NT2/D1 (cell line): ENCODE data around the gene PRICKLE2.
A peak's percentile ranks its signal among the peaks of the same experiment; 100 is the strongest.

Experiments
- DNase-seq: peaks from one replicate; pipeline ENCODE4 v3.0.0-alpha.2; 2011; ENCODE audit warnings: low read depth, low spot score
- H3K27me3 ChIP-seq: 2 replicates; pipeline ENCODE4 v1.6.0; 2011; ENCODE audit warnings: mild to moderate bottlenecking; ENCODE audit not compliant: insufficient read length, insufficient read depth
- H3K36me3 ChIP-seq: 2 replicates; pipeline ENCODE4 v1.6.1; 2011; ENCODE audit warnings: mild to moderate bottlenecking, low read length, mixed read lengths; ENCODE audit not compliant: insufficient read depth, insufficient read length
- H3K4me1 ChIP-seq: 2 replicates; pipeline ENCODE4 v1.5.1; 2011; ENCODE audit not compliant: insufficient read depth, insufficient read length
- H3K4me3 ChIP-seq: 2 replicates; pipeline ENCODE4 v1.5.1; 2011; ENCODE audit warnings: low read depth; ENCODE audit not compliant: insufficient read length
- H3K9ac ChIP-seq: 2 replicates; pipeline ENCODE4 v1.6.0; 2011; ENCODE audit warnings: low read depth; ENCODE audit not compliant: insufficient read length
- H3K9me3 ChIP-seq: 2 replicates; pipeline ENCODE4 v1.5.1; 2011; ENCODE audit warnings: mild to moderate bottlenecking, low read length; ENCODE audit not compliant: insufficient read depth
- SUZ12 ChIP-seq: IDR thresholded peaks from 2 replicates; pipeline ENCODE4 v1.6.1; 2011; ENCODE audit not compliant: insufficient read length, insufficient read depth; ENCODE audit errors: extremely low read depth
- YY1 ChIP-seq: IDR thresholded peaks from 2 replicates; pipeline ENCODE4 v1.6.1; 2011; ENCODE audit not compliant: insufficient read length, insufficient read depth
- ZNF274 ChIP-seq: IDR thresholded peaks from 2 replicates; pipeline ENCODE4 v1.6.1; 2011; ENCODE audit warnings: mild to moderate bottlenecking, low read depth, low read length

Gene PRICKLE2

GRCh38 chr3:64110071-64110470 is 115.2 kb downstream of the PRICKLE2 start:
- no peak for DNase-seq
- no peaks in the 10 kb centered on the region for H3K27me3 ChIP-seq
- peaks cover 18% of the 10 kb centered on the region; the same call in 1 of the 2 replicates for H3K9me3 ChIP-seq
- H3K4me3 ChIP-seq = no peak overlapping the region
- H3K9ac ChIP-seq = no peak overlapping the region
- H3K36me3 ChIP-seq = peaks cover 5% of the 10 kb centered on the region
- TF ChIP-seq ZNF274 (no peak), YY1 (no peak), SUZ12 (no peak)
- peaks cover 20% of the 10 kb centered on the region for H3K4me1 ChIP-seq

GRCh38 chr3:64109438-64109837 is 115.8 kb downstream of the PRICKLE2 start:
- H3K9me3 ChIP-seq = peaks cover 11% of the 10 kb centered on the region; the same call in 1 of the 2 replicates
- peak; percentile 75 for DNase-seq
- H3K4me1 ChIP-seq = peaks cover 20% of the 10 kb centered on the region
- H3K27me3 ChIP-seq = no peaks in the 10 kb centered on the region
- no peak overlapping the region for H3K9ac ChIP-seq
- peaks cover 5% of the 10 kb centered on the region for H3K36me3 ChIP-seq
- no peak overlapping the region for H3K4me3 ChIP-seq
- no peak for TF ChIP-seq YY1
- no peak for TF ChIP-seq SUZ12
- TF ChIP-seq ZNF274 = no peak

GRCh38 chr3:64108784-64109317 is 116.4 kb downstream of the PRICKLE2 start:
- peaks cover 20% of the 10 kb centered on the region for H3K4me1 ChIP-seq
- peaks cover 5% of the 10 kb centered on the region for H3K36me3 ChIP-seq
- no peak for DNase-seq
- H3K9me3 ChIP-seq = peaks cover 5% of the 10 kb centered on the region; the same call in 1 of the 2 replicates
- TF ChIP-seq YY1 (no peak), ZNF274 (no peak), SUZ12 (no peak)
- no peaks in the 10 kb centered on the region for H3K27me3 ChIP-seq
- no peak overlapping the region for H3K9ac ChIP-seq
- no peak overlapping the region for H3K4me3 ChIP-seq

GRCh38 chr3:64108231-64108630 is 117.0 kb downstream of the PRICKLE2 start:
- H3K9me3 ChIP-seq = no peaks in the 10 kb centered on the region
- H3K9ac ChIP-seq = no peak overlapping the region
- peaks cover 5% of the 10 kb centered on the region for H3K36me3 ChIP-seq
- peaks cover 20% of the 10 kb centered on the region for H3K4me1 ChIP-seq
- no peaks in the 10 kb centered on the region for H3K27me3 ChIP-seq
- H3K4me3 ChIP-seq = no peak overlapping the region
- TF ChIP-seq YY1 = no peak
- TF ChIP-seq ZNF274 = no peak
- TF ChIP-seq SUZ12 = no peak
- no peak for DNase-seq

GRCh38 chr3:64107190-64107589 is 118.1 kb downstream of the PRICKLE2 start:
- no peak for TF ChIP-seq SUZ12
- no peak for TF ChIP-seq ZNF274
- TF ChIP-seq YY1 = no peak
- no peaks in the 10 kb centered on the region for H3K27me3 ChIP-seq
- peaks cover 5% of the 10 kb centered on the region for H3K36me3 ChIP-seq
- H3K9me3 ChIP-seq = no peaks in the 10 kb centered on the region
- H3K4me3 ChIP-seq = no peak overlapping the region
- H3K4me1 ChIP-seq = peaks cover 20% of the 10 kb centered on the region
- no peak overlapping the region for H3K9ac ChIP-seq
- no peak for DNase-seq

- DNase-seq = no peak
Observed at GRCh38 chr3:64105816-64106215, 119.5 kb downstream of the PRICKLE2 start.

GRCh38 chr3:64104691-64105111 is 120.6 kb downstream of the PRICKLE2 start:
- H3K27me3 ChIP-seq = no peaks in the 10 kb centered on the region
- no peak for TF ChIP-seq SUZ12
- no peak for TF ChIP-seq YY1
- TF ChIP-seq ZNF274 = no peak
- peaks cover 12% of the 10 kb centered on the region for H3K36me3 ChIP-seq
- H3K9me3 ChIP-seq = no peaks in the 10 kb centered on the region
- no peak overlapping the region for H3K9ac ChIP-seq
- peaks cover 20% of the 10 kb centered on the region for H3K4me1 ChIP-seq
- DNase-seq = no peak
- no peak overlapping the region for H3K4me3 ChIP-seq

More at GRCh38 chr3:64105816-64106215, 119.5 kb downstream of the PRICKLE2 start:
- Histone ChIP-seq H3K9me3 (no peaks in the 10 kb centered on the region), H3K27me3 (no peaks in the 10 kb centered on the region), H3K4me3 (no peak overlapping the region), H3K9ac (no peak overlapping the region), H3K4me1 (peaks cover 20% of the 10 kb centered on the region), H3K36me3 (peaks cover 5% of the 10 kb centered on the region)
- TF ChIP-seq SUZ12 = no peak
- TF ChIP-seq YY1 = no peak
- TF ChIP-seq ZNF274 = no peak

- no peak for DNase-seq
- no peak overlapping the region for H3K9ac ChIP-seq
- peaks cover 19% of the 10 kb centered on the region for H3K36me3 ChIP-seq
- H3K4me3 ChIP-seq = no peak overlapping the region
- H3K27me3 ChIP-seq = no peaks in the 10 kb centered on the region
- TF ChIP-seq ZNF274 = no peak
- H3K4me1 ChIP-seq = peaks cover 19% of the 10 kb centered on the region
- no peaks in the 10 kb centered on the region for H3K9me3 ChIP-seq
Observed at GRCh38 chr3:64104006-64104405, 121.3 kb downstream of the PRICKLE2 start.
